NCI-H1092 (cell line): ENCODE data around the gene MRPS6.

Source experiments
- DNase-seq: peaks from one replicate; lab custom pipeline; 2025; lab: John Stamatoyannopoulos, UW

MRPS6 gene

DNA sequence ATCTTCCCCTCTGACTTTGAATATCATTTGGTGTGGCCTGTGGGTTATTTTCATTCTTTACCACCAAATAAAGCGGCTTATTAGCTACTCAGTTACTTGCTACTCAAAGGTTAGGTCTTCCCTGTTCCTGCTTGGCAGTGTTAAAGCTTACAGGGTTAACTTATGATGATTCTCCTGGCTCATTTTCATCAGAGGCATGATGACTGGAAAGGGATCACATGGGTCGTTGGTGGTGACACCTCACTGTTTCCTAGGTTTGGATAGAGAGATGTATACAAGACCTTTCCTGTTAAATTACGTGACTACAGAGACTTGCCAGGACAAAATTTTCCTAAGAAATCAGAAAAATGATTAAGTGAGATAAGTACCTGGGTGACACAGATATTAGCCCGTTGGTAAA is 27.4 kb downstream of the MRPS6 start:
- no peak for DNase-seq

DNA sequence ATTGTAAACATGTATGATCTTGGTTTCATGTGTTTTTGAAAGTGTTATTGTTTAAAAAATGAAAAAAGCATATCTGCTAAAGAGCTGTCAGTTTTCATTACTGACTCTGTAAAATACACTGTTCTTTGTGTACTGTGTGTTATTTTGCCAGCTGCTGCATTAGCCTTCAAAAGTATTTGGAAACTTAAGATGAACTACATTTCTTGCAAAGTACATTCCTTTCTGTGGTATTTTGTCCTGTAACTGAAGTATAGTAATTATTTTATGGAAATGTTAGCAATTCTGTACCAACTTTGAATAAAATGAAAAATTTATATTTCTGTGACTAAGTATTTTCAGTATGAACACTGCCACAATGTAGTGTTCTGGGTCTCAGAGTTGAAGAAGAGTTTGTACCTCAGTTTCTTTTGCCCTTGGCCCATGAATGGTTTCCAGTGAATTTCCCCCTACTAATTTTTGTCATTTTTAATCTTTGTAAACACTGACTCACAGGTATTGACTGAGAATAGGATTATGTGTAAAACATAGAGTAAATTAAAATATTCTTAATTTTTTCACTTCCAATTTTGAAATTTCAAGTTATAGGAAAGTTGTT is 32.7 kb downstream of the MRPS6 start:
- no peak for DNase-seq

DNA sequence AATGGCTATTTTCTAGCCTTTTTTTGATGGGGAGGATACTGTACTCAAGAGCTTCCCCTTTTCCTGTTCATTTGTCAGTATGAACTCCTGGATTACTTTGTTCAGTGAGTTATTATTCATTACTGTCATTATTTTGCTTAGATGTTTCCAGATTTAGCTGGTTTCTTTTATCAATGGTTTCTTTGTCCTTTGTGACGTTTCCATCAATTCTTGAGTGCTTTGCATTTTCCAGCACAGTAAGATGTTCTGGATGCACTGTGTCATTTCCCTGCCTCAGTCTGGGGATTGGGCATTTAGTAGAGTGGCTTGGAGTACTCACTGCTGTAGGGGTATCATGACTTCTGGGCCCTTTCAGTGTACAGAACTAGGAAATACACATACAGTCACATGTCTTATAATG is 34.2 kb downstream of the MRPS6 start:
- no peak for DNase-seq

DNA sequence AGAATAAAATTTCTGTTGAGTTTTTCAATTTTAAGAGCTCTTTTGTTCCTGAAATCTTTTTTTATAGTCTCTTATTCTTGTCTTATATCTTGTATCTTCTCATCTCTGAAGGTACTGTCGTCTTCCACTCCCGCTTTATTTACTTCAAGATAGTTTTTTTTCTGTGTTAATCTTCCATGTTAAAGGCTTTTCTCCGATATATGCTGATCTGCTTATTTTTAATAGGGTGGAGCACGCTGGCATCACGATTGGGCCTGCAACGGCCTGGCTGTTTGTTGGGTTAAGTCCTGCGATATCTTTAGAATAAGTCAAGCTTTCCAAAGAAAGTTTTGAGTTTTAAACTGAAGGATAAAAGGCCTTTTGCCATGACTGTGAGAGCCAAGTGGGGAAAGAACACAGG is 35.7 kb downstream of the MRPS6 start:
- DNase-seq, result no peak

DNA sequence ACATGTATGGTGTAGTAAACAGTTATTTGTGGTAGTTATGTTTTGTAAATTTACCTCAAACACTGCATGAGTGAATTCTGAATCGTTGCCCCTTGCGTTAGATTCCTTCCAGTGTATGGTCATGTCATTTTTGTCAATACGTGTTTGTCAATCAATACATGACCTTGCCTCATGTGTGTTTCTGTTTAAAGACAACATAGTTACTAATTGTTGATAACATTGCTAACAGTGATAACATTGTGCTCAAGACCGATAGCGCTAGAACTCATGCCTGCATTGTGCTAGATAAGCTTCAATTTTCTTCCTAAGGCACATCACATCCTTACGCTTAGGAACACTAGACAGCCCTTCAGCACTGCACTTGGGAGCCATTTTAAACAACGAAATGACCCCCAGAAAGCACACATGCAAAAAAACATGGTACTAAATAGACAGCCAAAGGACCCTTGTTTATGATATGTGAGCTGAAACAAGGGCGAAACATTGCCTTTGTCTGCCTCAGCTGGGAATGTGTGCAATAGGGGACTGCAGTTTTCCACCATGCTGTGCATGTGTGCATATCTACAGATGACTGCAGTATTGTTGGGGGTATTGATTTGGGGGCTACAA is 37.3 kb downstream of the MRPS6 start:
- no peak for DNase-seq

DNA sequence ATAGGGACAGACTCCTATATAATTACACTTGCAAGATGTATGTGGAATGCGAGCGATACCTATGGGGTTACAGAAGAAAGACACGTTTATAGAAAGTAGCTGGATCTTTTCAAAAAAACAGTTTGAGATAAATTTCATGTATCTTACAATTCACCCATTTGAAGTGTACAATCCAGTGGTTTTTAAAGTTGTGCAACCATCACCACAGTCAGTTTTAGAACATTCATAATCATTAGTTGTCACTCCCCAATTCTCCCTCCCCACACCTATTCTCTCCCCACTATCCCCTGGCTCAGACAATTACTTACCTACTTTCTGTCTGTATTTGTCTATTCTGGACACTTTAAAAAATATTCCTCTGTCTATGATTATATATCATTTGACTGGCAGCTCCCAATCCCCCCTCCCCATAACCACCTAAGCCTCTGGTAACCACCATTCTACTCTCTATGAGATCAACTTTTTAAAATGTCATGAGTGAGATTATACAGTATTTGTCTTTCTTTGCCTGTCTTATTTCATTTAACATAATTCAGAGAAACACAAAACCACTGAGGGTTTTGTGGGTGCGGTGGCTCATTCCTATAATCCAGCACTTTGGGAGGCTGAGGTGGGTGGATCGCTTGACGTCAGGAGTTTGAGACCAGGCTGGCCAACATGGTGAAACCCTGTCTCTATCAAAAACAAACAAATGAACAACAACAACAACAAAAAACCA is 39.1 kb downstream of the MRPS6 start:
- DNase-seq, result no peak

DNA sequence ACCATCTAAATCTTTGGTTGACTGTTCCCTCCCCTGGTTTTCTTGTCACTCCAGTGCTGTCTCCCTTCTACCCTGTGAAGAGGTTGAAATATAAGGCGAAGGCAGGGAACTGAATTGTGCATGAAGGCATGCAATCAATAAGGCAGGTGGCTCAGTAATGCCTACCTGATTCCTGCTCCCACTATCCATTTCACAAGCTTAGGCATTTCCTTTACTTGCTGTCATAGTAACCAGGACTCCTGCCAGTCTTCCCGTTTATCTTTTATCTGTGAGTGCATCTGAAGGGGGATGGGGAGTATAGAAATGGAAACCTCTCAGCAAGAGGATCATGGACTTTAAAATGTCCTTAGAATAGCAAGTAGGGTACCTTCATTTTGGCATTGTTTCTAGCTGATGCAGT is 40.5 kb downstream of the MRPS6 start:
- no peak for DNase-seq

DNA sequence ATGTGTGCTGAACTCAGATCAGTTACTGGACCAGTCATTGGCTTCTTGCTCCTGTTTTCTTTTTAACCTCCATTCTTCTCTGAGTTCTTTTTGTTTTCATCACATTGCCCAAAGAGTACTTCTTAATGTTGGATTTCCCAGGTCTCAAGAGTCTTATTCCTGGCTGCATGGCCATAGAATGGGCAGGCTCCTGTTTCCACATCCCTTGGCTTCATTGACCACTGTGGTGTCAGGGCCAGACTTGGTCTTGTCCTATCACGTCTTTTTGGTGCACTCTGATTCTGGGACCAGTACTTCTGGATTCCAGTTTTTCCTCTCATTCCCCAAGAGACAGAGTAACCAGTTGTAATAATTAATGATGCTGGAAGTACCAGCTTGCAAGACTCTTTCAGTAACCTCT is 41.8 kb downstream of the MRPS6 start:
- no peak for DNase-seq

DNA sequence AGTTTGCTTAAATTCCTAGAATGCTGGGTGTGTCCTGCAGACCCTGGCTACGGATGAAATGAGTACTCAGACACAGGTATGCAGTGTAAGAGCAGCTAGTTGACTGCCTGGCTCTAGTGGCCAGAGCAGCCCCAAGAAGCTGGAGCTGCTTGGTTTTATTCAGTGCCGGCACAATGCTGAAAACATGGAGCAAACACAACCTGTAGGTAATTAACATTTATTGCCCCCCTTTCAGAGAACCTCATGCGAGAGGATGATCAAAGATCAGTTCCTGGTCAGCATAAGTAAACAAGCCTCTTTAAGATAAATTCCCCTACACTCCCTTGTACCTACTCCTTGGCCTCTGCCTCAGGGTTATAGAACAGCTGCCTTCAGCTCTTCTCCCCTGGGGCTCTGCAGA is 43.2 kb downstream of the MRPS6 start:
- no peak for DNase-seq

DNA sequence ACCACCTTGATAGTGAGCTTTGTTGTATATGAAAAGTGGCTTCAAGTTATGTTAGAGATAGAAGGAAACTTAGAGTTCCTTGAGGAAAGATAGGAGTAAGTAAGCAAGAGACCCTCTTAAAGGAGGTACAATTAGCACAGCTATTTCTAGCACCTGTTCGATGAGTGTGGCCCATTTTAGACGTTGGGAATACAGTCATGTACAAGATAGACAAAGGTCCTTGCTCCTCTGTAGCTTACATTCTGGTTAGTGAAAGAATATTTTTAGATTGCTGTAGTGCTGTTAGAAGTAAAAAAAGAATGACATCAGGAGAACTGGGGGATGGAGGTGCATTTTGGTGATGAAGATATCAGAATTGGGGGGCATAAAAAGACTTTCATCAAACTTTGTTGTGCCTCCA is 47.5 kb downstream of the MRPS6 start:
- no peak for DNase-seq

DNA sequence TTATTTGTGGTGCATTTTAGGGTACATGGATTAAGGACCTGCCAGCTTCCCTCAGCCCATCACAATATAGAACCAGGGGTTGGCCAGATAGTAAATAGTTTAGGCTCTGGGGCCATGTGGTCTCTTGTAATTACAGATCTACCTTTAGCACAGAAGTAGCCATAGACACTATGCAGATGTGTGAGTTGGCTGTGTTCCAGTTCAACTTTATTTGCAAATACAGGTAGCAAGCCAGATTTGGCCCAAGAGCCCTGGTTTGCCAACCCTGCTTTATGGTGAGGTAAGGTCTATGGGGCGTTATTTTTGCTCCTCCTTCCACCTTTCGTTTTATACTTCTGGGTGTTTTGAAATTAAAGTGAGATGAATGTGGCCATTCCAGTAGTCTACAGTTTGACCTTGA is 48.7 kb downstream of the MRPS6 start:
- no peak for DNase-seq

DNA sequence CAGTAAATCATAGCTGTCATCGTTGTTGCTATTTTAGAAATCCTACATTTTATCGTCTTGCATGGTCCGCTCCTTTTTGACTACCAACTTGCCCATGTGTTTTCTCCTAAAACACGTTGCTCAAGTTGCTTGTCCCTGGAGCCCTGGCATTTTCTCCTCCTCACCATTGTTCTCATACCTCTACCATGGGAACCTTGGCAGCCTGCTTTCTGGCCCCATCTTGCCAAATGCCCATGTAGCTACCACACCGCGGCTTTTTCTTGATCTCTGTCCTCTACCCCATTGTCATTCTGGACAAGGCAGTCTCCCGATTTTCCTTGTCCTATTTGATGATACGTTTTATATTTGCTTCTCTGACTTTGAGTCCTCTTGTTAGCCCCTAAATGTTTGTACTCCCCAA is 50.2 kb downstream of the MRPS6 start:
- no peak for DNase-seq

DNA sequence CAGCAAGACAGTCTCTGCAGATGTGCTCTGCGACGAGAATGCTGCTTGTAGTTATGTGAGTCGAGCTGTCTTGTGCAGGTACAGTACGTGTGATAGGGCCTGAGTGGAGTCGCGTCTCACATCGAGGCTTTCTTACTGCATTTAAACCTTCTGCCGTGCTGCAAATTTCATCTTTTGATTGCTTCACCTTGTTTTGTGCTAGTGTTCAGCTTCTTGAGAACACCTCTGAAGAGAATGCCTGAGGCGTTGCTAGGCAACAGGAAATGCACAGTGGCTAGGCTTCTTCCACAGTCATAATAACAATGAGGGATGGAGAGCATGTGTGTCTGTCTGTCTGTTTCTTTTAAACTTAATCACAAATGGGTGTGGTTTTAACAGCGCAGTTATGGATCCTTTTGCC is 52.9 kb downstream of the MRPS6 start:
- DNase-seq, result no peak

DNA sequence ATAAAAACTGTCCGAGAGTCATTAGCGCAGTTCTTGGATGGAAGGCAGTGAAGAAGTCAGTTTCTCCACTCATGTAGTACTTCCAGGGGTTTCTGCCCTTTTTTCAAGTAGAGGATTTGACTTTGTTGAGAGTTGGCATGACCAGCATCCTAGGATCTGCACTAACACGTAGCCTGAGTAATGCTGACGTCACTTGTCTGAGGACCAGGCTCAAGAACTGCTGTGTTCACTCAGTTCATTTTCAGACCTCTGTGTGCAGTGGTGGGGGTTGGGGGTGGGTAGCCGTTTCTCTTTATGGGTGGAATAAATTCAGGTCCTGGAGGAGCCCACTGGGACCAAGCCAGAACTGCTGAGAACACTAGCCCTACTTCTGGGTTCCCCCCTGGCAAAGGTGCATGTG is 53.3 kb downstream of the MRPS6 start:
- no peak for DNase-seq

DNA sequence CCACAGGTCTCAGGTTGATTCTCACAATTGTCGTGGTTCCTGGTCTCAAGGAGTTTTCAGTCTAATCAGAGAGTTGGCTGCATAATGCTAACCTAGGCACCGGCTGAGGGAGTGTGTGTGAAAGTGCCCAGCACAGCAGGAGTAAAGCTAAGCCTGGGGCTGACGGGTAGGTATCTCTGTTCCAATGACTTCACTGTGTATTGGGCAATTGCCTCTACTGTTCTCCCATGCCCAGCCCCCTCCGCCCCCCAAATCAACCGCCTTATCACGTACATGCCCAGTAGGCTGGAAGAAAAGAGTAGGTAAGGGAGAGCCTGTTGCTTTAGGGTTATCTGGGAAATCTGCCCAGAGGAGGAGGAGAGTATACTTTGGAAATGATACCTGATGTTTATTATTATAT is 54.7 kb downstream of the MRPS6 start:
- DNase-seq, result no peak

DNA sequence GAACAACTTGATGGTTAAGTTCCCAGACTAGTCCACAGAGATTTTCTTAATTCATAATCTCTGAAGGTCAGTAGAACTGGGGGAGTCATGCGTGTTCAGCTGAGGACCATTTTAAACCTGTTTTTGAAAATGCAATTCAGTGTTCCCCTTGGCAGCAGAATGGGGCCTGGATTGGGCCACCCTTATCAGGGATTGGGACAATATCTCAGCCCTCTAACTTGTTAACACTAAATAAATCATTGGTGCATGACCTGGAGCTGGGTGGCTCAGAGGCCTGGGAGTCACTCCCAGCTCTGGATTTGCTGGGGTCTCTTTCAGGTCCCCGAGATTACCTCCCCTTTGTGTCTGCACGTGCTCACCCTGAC is 55.3 kb downstream of the MRPS6 start:
- DNase-seq, result no peak

DNA sequence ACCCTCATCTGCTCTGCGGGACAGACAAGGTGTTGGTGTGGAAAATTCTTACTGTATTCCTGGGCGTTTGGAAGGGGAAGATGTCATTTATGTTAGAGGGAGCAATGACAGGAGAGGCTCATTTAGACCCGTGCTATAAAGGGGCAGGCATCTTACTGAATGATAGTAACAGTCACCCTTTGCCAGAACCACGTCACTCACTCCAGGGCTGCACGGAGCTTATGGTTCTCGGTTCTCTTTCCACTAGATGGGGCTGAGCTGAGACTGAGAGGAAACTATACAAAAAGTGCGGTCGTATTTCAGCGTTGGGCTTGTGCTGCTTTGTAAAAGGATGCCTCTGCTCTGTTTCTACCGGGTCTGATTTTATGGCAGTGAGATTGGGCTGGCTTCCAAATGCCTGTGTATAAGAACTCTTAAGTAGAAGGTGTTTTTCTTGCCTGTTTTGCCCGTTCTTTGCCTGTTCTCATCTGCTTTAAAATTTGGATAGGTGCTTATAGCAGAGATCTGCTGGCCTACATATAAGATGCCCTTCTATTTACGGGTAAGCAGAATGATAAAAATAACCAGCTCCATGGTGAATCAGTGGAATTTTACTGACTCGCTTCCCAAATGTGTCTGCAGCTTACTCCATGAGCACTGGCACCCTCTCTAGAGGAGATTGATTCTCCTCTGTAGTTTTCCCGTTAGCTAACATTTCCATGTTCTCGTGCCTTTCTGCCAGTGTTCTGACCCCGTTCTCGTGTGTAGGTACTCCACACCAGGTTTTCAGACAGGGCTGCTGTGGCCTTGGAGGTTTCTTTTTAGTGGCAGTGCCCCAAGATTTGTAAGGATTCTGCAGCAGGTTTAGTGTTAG is 55.9 kb downstream of the MRPS6 start:
- DNase-seq, result peak; percentile 87

DNA sequence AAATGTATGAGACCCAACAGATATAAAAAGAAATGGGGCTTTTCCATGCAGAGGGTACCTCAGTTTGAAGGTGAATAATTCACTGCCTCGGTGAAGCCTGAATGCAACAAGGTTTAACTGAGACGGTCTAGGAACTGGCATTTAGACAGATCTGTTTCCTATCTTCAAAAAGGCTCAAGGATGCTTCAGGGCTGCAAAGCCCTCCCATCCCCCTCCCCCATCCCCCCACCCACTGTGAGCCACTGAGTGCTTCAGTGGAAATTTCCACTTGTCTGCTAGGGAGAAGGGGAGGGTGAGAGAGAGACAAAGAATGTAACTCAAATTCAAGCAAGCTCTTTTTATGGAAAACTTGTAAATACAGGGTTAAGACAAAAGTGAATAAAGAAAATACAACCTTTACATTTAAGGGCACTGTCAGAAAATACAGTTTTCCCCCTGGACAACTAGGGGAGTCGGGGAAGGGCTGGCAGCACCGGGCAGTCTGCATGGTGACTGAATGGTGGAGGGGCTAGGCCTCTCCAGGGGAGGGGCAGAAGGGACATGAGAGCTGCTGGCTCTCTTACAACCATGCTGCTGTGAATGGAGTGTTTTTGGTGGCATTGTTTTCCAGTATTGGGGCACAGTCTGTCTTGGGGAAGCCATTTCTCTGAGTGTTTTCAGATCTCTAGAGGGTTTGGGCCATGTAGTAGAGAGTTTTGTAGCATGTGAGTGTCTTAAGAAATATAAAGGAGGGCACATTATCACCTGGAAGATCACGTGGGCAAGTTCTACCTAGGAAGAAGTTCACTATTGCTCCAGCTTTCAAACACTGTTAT is 56.7 kb downstream of the MRPS6 start:
- no peak for DNase-seq

DNA sequence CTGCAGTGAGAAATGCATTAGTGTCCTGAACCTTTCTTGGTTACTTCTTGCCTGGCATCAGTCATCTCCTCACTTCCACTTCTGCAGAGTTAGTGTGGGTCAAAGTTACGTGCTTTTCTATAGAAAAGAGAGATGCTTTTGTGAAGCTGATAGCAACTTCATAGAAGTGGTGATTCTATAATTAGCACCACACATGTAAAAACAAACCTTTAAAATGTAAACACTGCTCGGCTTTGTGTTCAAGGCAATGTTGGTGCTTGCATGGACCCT is 57.3 kb downstream of the MRPS6 start:
- DNase-seq, result no peak

DNA sequence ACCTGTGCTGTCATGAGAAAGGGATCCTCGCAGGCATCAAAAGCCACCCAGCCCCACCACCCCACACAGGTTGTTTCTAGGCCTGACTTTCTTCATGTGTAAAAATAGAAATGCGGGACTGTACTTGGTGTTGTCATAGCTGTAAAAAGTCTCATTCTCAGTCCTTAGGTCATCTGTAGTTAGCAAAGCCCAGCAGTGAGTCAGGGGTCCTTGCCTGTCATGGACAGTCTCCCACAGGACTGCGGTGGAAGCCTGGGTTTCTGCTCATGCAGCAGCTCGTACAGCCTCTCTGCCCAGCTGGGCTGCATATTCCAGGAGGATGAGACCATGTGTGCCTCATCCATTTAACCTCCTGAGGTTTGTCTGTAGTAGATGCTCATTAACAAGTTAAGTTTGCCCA is 58.2 kb downstream of the MRPS6 start:
- DNase-seq, result no peak

DNA sequence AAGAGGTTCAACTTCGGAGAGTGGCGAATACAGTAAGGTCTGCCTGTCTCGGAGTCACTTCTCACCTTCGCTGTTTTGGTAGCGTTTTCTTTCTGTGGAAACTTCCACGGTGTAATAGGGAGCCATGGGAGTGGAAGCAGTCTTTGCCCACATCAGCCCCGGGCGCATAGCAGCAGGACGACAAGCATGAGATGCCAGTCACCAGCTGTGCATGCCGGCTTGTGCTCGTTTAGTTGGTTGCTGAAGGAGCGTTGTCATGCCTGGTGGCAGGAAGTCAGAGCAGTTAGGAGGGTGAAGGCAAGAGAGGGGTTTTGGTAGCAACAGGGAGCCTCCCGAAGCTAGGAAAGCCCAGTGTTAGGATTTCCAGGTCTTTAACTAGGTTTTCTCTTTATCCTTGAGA is 58.8 kb downstream of the MRPS6 start:
- DNase-seq, result no peak

DNA sequence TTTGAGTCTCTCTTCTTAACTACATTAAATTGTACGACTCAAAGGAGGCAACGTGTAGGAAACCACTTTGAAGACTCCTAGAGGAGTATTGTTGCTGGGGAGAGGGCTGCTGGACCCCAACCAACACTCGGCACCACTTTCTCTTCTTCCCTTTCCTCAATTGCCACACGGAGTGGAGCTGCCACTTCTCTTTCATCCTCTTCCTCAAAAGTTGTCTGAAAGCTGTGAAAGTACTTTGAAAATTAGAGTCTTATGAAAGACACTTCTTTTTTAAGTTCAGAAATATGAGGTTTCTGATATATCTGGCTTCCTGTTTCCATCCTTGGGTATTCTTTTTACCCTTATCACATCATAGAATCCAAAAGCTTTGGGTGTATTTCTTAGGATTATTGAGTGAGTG is 59.5 kb downstream of the MRPS6 start:
- DNase-seq, result no peak
